ENCODE results near the gene DPYSL5. TPM values are rescaled to one million over a fixed set of nuclear protein-coding genes. Genes with fewer than 3 reads are reported as not detected.

Gene DPYSL5
- total RNA-seq, 1 donor from 2014 or later: not detected

GRCh38 chr2:26846334-26847306, 1.3 kb upstream of the DPYSL5 start:
- peak; percentile 83 for DNase-seq

DNA sequence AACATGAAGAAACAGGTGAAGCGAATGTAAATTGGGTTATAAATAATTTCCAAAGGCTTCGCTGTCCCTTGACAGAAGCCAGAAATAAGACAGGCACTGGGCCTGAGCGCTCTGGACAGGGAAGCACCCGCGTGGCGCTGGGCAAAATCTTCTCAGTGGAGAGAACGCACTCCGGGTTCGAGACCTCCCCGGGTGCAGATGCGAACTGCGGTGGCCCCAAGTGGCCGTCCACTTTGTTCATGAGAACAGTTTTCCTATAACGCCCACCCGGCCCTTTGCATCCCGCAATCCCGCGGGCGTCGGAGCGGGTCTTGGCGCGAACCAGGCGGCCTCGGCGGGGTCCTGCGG, 651 bp upstream of the DPYSL5 start:
- no peak for DNase-seq

DNA sequence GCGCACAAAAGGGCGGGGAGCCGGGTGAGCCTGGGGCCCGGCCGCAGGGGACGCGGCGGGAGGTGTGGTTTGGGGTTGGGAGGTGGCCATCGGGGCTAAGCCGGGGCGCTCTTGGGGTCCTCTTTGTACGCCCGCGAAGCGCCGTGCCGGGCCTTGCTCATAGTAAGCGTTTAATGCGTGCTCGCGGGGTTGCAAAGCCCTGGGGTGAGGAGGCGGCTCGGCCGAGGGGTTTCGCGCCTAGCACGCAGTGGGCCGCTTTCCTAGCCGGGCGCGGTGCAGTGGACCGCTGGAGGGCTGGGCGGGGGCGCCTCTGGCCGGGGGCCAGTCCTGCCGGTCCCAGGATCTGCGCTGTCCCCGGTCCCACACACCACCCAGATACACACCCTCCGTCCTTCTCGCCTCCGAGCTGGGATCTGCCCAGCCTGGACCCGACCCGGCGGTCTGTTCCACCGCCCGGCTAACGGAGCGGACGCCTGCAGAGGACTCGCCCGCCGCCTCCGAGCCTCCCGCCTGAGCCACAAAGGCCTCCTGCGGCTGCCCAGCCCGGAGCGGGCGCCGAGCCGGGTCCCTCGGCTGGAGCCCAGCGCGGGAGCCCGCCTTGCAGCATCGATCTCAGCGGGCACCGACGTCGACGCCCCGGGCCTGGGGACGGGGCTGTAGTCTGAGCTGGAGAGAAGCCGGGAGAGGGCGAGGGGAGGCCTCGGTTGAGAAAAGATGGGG, 564 bp downstream of the DPYSL5 start:
- DNase-seq: no peak

DNA sequence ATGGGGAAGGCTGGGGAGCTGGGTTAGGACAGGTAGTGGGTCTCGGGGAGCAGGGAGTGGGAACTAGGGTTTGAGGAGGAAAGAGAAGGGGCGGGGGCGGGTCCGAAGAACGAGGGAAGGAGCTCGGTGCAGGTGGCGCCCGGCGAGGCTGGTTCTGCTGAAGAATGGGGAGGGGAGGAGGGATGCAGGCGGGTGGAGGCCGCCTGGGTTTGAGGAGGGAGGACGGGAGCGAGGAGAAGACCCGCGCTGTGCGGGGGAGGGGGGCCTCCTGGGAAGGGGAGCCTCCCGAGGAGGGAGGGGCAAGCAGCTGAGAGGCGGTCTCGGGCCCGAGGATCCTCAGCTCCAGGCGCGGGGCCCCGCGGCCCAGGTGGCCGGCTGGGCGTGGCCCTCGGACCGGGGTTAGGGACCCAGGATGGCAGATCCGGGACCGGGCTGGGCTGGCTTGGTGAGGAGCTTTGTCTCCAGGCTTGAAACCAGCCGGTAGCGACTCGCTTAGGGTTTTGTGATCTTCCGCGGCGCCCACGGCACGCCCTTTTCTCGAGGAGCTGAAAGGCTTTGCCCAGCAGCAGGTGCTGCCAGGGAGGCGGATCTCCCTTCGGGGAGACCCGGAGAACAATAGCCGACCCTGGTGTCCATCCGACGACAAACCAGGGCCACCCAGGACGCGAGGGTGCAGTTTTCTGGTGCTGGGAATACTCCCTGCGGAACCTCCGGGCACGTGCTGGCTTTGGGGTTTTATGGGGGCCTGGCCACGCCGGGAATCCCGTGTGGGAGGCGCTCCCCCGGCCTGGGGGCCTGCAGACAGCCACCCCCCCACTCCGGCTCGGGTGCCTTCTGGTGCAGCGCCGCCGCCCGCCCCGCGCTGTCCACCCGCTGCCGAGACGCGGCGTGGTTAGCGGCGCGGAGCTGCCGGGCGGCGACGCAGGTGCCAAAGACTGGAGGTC, 1.4 kb downstream of the DPYSL5 start:
- DNase-seq: no peak

DNA sequence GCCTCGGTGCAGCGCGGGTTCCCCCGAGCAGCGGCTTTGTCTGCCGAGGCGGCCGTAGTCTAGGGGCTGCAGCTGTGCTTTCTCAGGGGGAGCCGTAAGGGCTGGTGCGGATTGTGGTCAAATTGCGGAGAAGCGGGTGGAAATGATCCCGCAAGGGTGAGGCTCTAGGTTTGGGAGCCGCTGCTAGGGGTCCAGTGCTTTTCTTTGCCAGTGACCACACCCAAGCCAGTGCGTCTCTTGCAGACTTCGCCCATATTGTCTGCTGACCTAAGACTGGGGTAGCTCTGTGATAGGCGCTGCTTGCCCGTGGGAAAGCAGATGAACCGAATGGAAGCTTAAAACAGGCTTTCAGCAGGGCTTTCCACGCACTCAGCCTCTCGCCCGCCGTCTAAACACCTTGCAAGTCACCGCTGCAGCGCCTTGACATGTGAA, 2.1 kb downstream of the DPYSL5 start:
- DNase-seq: no peak

GRCh38 chr2:26850505-26850904, 2.6 kb downstream of the DPYSL5 start:
- no peak for DNase-seq

GRCh38 chr2:26852405-26853306, 4.7 kb downstream of the DPYSL5 start:
- DNase-seq: no peak

DNA sequence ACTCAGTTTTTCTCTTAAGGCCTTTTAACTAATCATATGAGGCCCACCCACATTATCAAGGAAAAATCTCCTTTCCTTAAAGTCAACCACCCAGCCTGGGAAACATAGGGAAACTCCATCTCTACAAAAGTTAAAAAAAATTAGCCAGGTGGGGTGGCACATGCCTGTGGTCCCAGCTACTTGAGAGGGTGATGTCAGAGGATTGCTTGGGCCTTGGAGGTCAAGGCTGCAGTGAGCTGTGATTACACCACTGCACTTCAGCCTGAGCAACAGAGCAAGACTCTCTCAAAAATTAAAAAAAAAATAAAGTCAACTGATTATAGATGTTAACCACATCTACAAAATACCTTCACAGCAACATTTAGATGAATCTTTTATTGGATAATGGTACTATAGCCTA, 5.8 kb downstream of the DPYSL5 start:
- DNase-seq: no peak

DNA sequence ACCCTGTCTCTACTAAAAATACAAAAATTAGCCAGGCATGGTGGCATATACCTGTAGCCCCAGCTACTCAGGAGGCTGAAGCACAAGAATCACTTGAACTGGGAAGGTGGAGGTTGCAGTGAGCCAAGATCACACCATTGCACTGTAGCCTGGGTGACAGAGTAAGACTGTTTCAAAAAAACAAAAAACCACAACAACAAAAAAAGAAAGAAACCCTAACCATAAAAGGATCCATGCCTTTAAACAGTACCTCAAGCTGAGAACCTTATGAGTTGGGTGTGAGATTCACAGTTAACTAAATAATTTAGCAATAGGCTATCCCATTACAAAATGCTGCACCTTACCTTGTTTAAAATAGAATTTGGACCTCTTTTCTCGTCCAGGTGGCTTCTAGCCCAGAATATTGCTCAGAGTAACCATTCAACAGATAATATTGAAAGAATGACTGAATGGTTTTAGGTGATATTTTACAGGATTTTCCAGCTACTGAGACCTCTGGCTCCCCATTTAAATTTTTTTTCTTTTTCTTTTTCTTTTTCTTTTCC, 6.4 kb downstream of the DPYSL5 start:
- DNase-seq: no peak

- DNase-seq: no peak
These were observed 7.5 kb downstream of the DPYSL5 start for GRCh38 chr2:26855466-26855865.

DNA sequence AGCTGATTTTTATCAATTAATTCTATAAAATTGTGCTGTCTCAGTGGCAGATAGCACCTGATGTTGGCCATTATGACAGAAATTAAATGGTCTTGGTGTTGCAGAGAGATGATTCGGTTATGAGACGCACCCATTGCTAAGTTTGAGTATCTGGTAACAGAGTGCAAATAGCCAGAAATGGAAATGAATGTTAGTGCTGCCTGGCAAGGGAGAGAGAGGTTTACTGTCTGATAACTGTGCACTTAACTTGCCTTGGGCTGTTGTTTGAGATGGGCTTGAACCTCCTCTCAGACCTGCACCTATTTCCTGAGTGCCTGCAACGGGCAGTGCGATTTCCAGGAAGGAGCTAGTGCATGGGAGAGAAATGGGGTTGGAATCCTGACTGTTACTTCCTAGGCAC, 11.7 kb downstream of the DPYSL5 start:
- no peak for DNase-seq

- no peak for DNase-seq
These were observed 12.4 kb downstream of the DPYSL5 start for GRCh38 chr2:26860211-26860850.

DNA sequence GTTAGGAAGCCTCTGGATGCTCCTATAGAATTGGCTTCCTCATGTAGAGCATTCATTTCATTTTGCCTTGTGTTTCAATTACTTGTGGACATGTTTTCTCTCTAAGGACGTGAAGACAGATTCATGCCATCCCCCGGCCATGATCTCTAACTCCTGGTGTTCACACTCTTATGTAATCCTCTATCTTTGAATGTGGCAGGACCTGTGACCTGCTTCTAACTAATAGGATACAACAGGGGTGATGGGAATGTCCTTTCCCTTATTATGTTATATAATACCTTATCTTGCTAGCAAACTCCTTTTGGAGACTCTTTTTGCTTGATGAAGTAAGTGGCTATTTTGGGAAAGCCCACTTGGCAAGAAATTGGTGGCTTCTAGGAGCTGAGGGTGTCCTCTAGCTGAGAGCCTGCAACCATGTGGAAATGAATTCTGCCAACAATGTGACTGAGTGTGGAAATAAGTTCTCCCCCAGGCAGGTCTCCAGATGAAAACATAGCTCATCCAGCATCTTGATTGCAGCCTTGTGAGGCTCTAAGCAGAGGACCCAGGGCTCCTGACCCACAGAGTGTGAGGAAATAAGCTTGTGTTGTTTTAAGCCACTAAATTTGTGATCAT, 13.8 kb downstream of the DPYSL5 start:
- DNase-seq: no peak

GRCh38 chr2:26864226-26864625, 16.3 kb downstream of the DPYSL5 start:
- no peak for DNase-seq

- DNase-seq: no peak
These were observed 16.7 kb downstream of the DPYSL5 start for GRCh38 chr2:26864646-26865045.

DNA sequence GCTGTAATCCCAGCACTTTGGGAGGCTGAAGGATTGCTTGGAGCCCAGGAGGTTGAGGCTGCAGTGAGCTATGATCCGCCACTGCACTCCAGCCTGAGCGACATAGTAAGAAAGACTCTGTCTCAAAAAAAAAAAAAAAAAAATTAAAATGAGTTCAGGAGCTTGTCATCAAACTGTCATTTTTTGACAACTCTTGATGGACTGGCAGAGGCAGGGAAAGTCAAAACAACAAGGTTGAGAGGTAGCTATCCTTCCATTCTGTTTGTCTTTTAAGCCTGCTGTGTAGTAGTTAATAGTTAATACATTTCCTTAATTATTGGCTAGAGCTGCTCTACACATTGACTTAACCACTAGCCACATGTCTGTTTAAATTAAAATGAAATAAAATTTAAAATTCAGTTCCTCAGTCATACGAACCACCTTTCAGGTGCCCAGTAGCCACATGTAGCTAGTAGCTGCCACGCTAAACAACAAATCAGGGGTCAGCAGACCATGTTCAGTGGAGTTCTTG, 22.7 kb downstream of the DPYSL5 start:
- no peak for DNase-seq

- no peak for DNase-seq
These were observed 25.5 kb downstream of the DPYSL5 start for GRCh38 chr2:26873286-26873983.

- DNase-seq: no peak
These were observed 26.6 kb downstream of the DPYSL5 start for GRCh38 chr2:26874514-26874913.

- no peak for DNase-seq
These were observed 27.2 kb downstream of the DPYSL5 start for GRCh38 chr2:26875065-26875634.
